ACC112 (cell line): ENCODE data around the gene CD28.

Experiments
- H2AFZ ChIP-seq: fragments of 200-600 bp; sonication (generic); one replicate; pipeline ENCODE4 v1.6.0; 2017; ENCODE audit warnings: antibody characterized with exemption, low read length; ENCODE audit not compliant: unreplicated experiment
- H3K27ac ChIP-seq: fragments of 200-600 bp; sonication (generic); 2 replicates; pipeline ENCODE4 v1.5.1; 2014; ENCODE audit warnings: low read depth, mild to moderate bottlenecking, antibody characterized with exemption, low read length, moderate library complexity
- H3K27me3 ChIP-seq: fragments of 200-600 bp; sonication (generic); 2 replicates; pipeline ENCODE4 v1.6.1; 2014; ENCODE audit warnings: mild to moderate bottlenecking, antibody characterized with exemption, low read length, moderate library complexity, mixed read lengths; ENCODE audit not compliant: insufficient read depth
- H3K36me3 ChIP-seq: fragments of 200-600 bp; sonication (generic); 2 replicates; pipeline ENCODE4 v1.6.1; 2016; ENCODE audit warnings: mild to moderate bottlenecking, antibody characterized with exemption, low read length, moderate library complexity, mixed read lengths; ENCODE audit not compliant: insufficient read depth
- H3K4me1 ChIP-seq: fragments of 200-600 bp; sonication (generic); one replicate; pipeline ENCODE4 v1.6.1; 2016; ENCODE audit warnings: low read length, mixed read lengths; ENCODE audit not compliant: insufficient read depth, unreplicated experiment, control insufficient read depth
- H3K4me3 ChIP-seq: fragments of 200-600 bp; sonication (generic); 2 replicates; pipeline ENCODE4 v1.5.1; 2014; ENCODE audit warnings: mild to moderate bottlenecking, low read depth, low read length
- H3K79me2 ChIP-seq: fragments of 200-600 bp; sonication (generic); one replicate; pipeline ENCODE4 v1.6.0; 2016; ENCODE audit warnings: low read length; ENCODE audit not compliant: control insufficient read depth, unreplicated experiment, insufficient read depth

Gene CD28

GRCh38 chr2:203671876-203672275 is 34.6 kb upstream of the CD28 start:
- no peak overlapping the region for H3K4me3 ChIP-seq
- H3K79me2 ChIP-seq = no peaks in the 10 kb centered on the region
- H3K36me3 ChIP-seq = no peaks in the 10 kb centered on the region
- H3K4me1 ChIP-seq = peaks cover 31% of the 10 kb centered on the region
- H3K27me3 ChIP-seq = no peaks in the 10 kb centered on the region
- no peak overlapping the region for H2AFZ ChIP-seq
- H3K27ac ChIP-seq = no peak overlapping the region

- H3K4me1 ChIP-seq = peaks cover 31% of the 10 kb centered on the region
- H3K4me3 ChIP-seq = no peak overlapping the region
- no peaks in the 10 kb centered on the region for H3K27me3 ChIP-seq
- H2AFZ ChIP-seq = no peak overlapping the region
- H3K79me2 ChIP-seq = no peaks in the 10 kb centered on the region
- H3K36me3 ChIP-seq = no peaks in the 10 kb centered on the region
- peak overlapping the region; percentile 16 for H3K27ac ChIP-seq
Measured at GRCh38 chr2:203672856-203673255, 33.6 kb upstream of the CD28 start.

- no peaks in the 10 kb centered on the region for H3K36me3 ChIP-seq
- H3K27ac ChIP-seq = peak overlapping the region; percentile 60; the same call in 1 of the 2 replicates
- H3K4me1 ChIP-seq = peaks cover 31% of the 10 kb centered on the region
- H3K4me3 ChIP-seq = no peak overlapping the region
- H3K79me2 ChIP-seq = no peaks in the 10 kb centered on the region
- no peaks in the 10 kb centered on the region for H3K27me3 ChIP-seq
- H2AFZ ChIP-seq = no peak overlapping the region
Measured at GRCh38 chr2:203673933-203674332, 32.5 kb upstream of the CD28 start.

- Histone ChIP-seq H3K27me3 (no peaks in the 10 kb centered on the region), H2AFZ (peak overlapping the region; percentile 41), H3K79me2 (no peaks in the 10 kb centered on the region), H3K36me3 (no peaks in the 10 kb centered on the region), H3K27ac (peak overlapping the region; percentile 60), H3K4me1 (peaks cover 38% of the 10 kb centered on the region), H3K4me3 (no peak overlapping the region)
Measured at GRCh38 chr2:203675086-203675485, 31.4 kb upstream of the CD28 start.

- H3K27me3 ChIP-seq = no peaks in the 10 kb centered on the region
- no peak overlapping the region for H3K27ac ChIP-seq
- no peak overlapping the region for H3K4me3 ChIP-seq
- no peaks in the 10 kb centered on the region for H3K79me2 ChIP-seq
- no peak overlapping the region for H2AFZ ChIP-seq
- H3K36me3 ChIP-seq = no peaks in the 10 kb centered on the region
- H3K4me1 ChIP-seq = peaks cover 70% of the 10 kb centered on the region
Measured at GRCh38 chr2:203678971-203679370, 27.5 kb upstream of the CD28 start.

- Histone ChIP-seq H3K27ac (no peak overlapping the region), H3K79me2 (no peaks in the 10 kb centered on the region), H2AFZ (no peak overlapping the region), H3K4me3 (no peak overlapping the region), H3K27me3 (no peaks in the 10 kb centered on the region), H3K4me1 (peaks cover 71% of the 10 kb centered on the region), H3K36me3 (no peaks in the 10 kb centered on the region)
Measured at GRCh38 chr2:203679401-203679800, 27.0 kb upstream of the CD28 start.

- Histone ChIP-seq H2AFZ (no peak overlapping the region), H3K27me3 (no peaks in the 10 kb centered on the region), H3K36me3 (no peaks in the 10 kb centered on the region)
Measured at GRCh38 chr2:203681978-203682377, 24.5 kb upstream of the CD28 start.

GRCh38 chr2:203682688-203683130 is 23.7 kb upstream of the CD28 start:
- peak overlapping the region; percentile 100 for H3K27ac ChIP-seq
- no peak overlapping the region for H2AFZ ChIP-seq
- H3K36me3 ChIP-seq = no peaks in the 10 kb centered on the region
- H3K79me2 ChIP-seq = no peaks in the 10 kb centered on the region
- H3K4me3 ChIP-seq = no peak overlapping the region
- no peaks in the 10 kb centered on the region for H3K27me3 ChIP-seq
- peaks cover 82% of the 10 kb centered on the region for H3K4me1 ChIP-seq

More at GRCh38 chr2:203681978-203682377, 24.5 kb upstream of the CD28 start:
- no peak overlapping the region; the same call in 1 of the 2 replicates for H3K4me3 ChIP-seq
- H3K79me2 ChIP-seq = no peaks in the 10 kb centered on the region
- peak overlapping the region; percentile 100 for H3K27ac ChIP-seq
- peaks cover 74% of the 10 kb centered on the region for H3K4me1 ChIP-seq

- H3K36me3 ChIP-seq = no peaks in the 10 kb centered on the region
- peaks cover 84% of the 10 kb centered on the region for H3K4me1 ChIP-seq
- H3K27me3 ChIP-seq = no peaks in the 10 kb centered on the region
- no peaks in the 10 kb centered on the region for H3K79me2 ChIP-seq
- peak overlapping the region; percentile 100 for H3K27ac ChIP-seq
- no peak overlapping the region for H2AFZ ChIP-seq
- peak overlapping the region; percentile 1; the same call in 1 of the 2 replicates for H3K4me3 ChIP-seq
Measured at GRCh38 chr2:203683421-203683820, 23.0 kb upstream of the CD28 start.

GRCh38 chr2:203683932-203684556 is 22.4 kb upstream of the CD28 start:
- H3K79me2 ChIP-seq = no peaks in the 10 kb centered on the region
- no peak overlapping the region for H2AFZ ChIP-seq
- peaks cover 89% of the 10 kb centered on the region for H3K4me1 ChIP-seq
- no peaks in the 10 kb centered on the region for H3K27me3 ChIP-seq
- H3K36me3 ChIP-seq = no peaks in the 10 kb centered on the region
- peak overlapping the region; percentile 12; the same call in 1 of the 2 replicates for H3K4me3 ChIP-seq
- H3K27ac ChIP-seq = peak overlapping the region; percentile 100

- Histone ChIP-seq H3K36me3 (no peaks in the 10 kb centered on the region), H2AFZ (no peak overlapping the region), H3K27me3 (no peaks in the 10 kb centered on the region), H3K79me2 (no peaks in the 10 kb centered on the region), H3K27ac (peak overlapping the region; percentile 100), H3K4me3 (peak overlapping the region; percentile 12; the same call in 1 of the 2 replicates), H3K4me1 (peaks cover 88% of the 10 kb centered on the region)
Measured at GRCh38 chr2:203685081-203685621, 21.3 kb upstream of the CD28 start.
